Osteoblast (primary cell): Measurements from ENCODE around the gene IL1RAPL1. TPM values are rescaled to one million over a fixed set of nuclear protein-coding genes. Genes with fewer than 3 reads are reported as not detected.

Experiments
- DNase-seq: peaks from one replicate; pipeline ENCODE4 v3.0.0; 2011; ENCODE audit warnings: low spot score, mixed read lengths; ENCODE audit not compliant: insufficient read length; ENCODE audit errors: missing footprints
- H2AFZ ChIP-seq: 2 replicates; pipeline ENCODE4 v1.6.0; 2011; ENCODE audit warnings: mild to moderate bottlenecking, low read length
- H3K27ac ChIP-seq: 2 replicates; pipeline ENCODE4 v1.5.1; 2011; ENCODE audit warnings: mild to moderate bottlenecking, low read depth, low read length, moderate library complexity
- H3K27me3 ChIP-seq: 2 replicates; pipeline ENCODE4 v1.6.0; 2012; ENCODE audit warnings: mild to moderate bottlenecking, control low read depth, inconsistent platforms, low read length, moderate library complexity; ENCODE audit not compliant: insufficient read depth
- H3K36me3 ChIP-seq: 2 replicates; pipeline ENCODE4 v1.5.1; 2011; ENCODE audit warnings: mild to moderate bottlenecking, low read length, control low read depth, moderate library complexity; ENCODE audit not compliant: insufficient read depth
- H3K4me1 ChIP-seq: 2 replicates; pipeline ENCODE4 v1.5.1; 2011; ENCODE audit warnings: mild to moderate bottlenecking, low read length, control low read depth, moderate library complexity; ENCODE audit not compliant: insufficient read depth
- H3K4me2 ChIP-seq: 2 replicates; pipeline ENCODE4 v1.6.0; 2011; ENCODE audit warnings: mild to moderate bottlenecking, low read length; ENCODE audit not compliant: insufficient read depth
- H3K4me3 ChIP-seq: fragments of 200-600 bp; sonication (generic); 3 replicates; pipeline ENCODE4 v1.5.1; 2012; ENCODE audit warnings: mild to moderate bottlenecking, low read length, inconsistent platforms; ENCODE audit not compliant: insufficient read depth
- H3K79me2 ChIP-seq: 2 replicates; pipeline ENCODE4 v1.6.0; 2012; ENCODE audit warnings: mild to moderate bottlenecking, low read length, control low read depth, inconsistent platforms; ENCODE audit not compliant: insufficient read depth
- H3K9me3 ChIP-seq: 2 replicates; pipeline ENCODE4 v1.5.1; 2011; ENCODE audit warnings: low read depth, low read length, control low read depth
- H4K20me1 ChIP-seq: 2 replicates; pipeline ENCODE4 v1.6.0; 2012; ENCODE audit warnings: mild to moderate bottlenecking, low read length, control low read depth; ENCODE audit not compliant: insufficient read depth
- CTCF ChIP-seq: IDR thresholded peaks from 2 replicates; pipeline ENCODE4 v1.5.1; 2011; ENCODE audit warnings: mild to moderate bottlenecking, low read depth, low read length, moderate library complexity; ENCODE audit errors: extremely low read depth
- total RNA-seq: library from RNA; depleted of rRNA; stranded (reverse); fragments of >200 nt; gene quantifications from 2 replicates; pipeline ENCODE4 v1.2.3, GENCODE V29; 2012

The IL1RAPL1 gene
- total RNA-seq, 1 donor = under 0.01 TPM

- TF ChIP-seq CTCF = no peak
- Histone ChIP-seq H3K27ac (no peak overlapping the region), H3K79me2 (no peaks in the 10 kb centered on the region), H2AFZ (no peak overlapping the region), H4K20me1 (no peaks in the 10 kb centered on the region), H3K9me3 (no peaks in the 10 kb centered on the region), H3K4me2 (no peak overlapping the region), H3K27me3 (no peaks in the 10 kb centered on the region), H3K4me3 (no peak overlapping the region), H3K4me1 (no peaks in the 10 kb centered on the region), H3K36me3 (no peaks in the 10 kb centered on the region)
- no peak for DNase-seq
Measured at GRCh38 chrX:29627833-29628232, 1040.6 kb downstream of the IL1RAPL1 start.

GRCh38 chrX:29634516-29634915 is 1047.3 kb downstream of the IL1RAPL1 start:
- no peaks in the 10 kb centered on the region for H4K20me1 ChIP-seq
- no peaks in the 10 kb centered on the region for H3K4me1 ChIP-seq
- no peak overlapping the region for H3K4me3 ChIP-seq
- H3K27ac ChIP-seq = no peak overlapping the region
- no peak overlapping the region for H2AFZ ChIP-seq
- DNase-seq = no peak
- H3K4me2 ChIP-seq = no peak overlapping the region
- H3K27me3 ChIP-seq = no peaks in the 10 kb centered on the region
- no peaks in the 10 kb centered on the region for H3K79me2 ChIP-seq
- no peaks in the 10 kb centered on the region for H3K9me3 ChIP-seq
- no peaks in the 10 kb centered on the region for H3K36me3 ChIP-seq
- no peak for TF ChIP-seq CTCF

- H3K4me1 ChIP-seq = no peaks in the 10 kb centered on the region
- no peaks in the 10 kb centered on the region for H3K79me2 ChIP-seq
- H3K27ac ChIP-seq = no peak overlapping the region
- no peak overlapping the region for H2AFZ ChIP-seq
- TF ChIP-seq CTCF = no peak
- DNase-seq = no peak
- no peaks in the 10 kb centered on the region for H3K9me3 ChIP-seq
- H3K27me3 ChIP-seq = no peaks in the 10 kb centered on the region
- H4K20me1 ChIP-seq = no peaks in the 10 kb centered on the region
- H3K4me2 ChIP-seq = no peak overlapping the region
- H3K36me3 ChIP-seq = no peaks in the 10 kb centered on the region
- no peak overlapping the region for H3K4me3 ChIP-seq
Measured at GRCh38 chrX:29636331-29636730, 1049.1 kb downstream of the IL1RAPL1 start.

- no peak for TF ChIP-seq CTCF
- H3K36me3 ChIP-seq = no peaks in the 10 kb centered on the region
- no peak overlapping the region for H3K4me2 ChIP-seq
- H3K4me1 ChIP-seq = no peaks in the 10 kb centered on the region
- no peaks in the 10 kb centered on the region for H4K20me1 ChIP-seq
- H3K9me3 ChIP-seq = no peaks in the 10 kb centered on the region
- no peak overlapping the region for H3K4me3 ChIP-seq
- H2AFZ ChIP-seq = no peak overlapping the region
- no peak for DNase-seq
- H3K27ac ChIP-seq = no peak overlapping the region
- no peaks in the 10 kb centered on the region for H3K79me2 ChIP-seq
- no peaks in the 10 kb centered on the region for H3K27me3 ChIP-seq
Measured at GRCh38 chrX:29640106-29640505, 1052.9 kb downstream of the IL1RAPL1 start.
